Tongue (tissue), 2 donors: Measurements from ENCODE around the gene RERE. TPM values are rescaled to one million over a fixed set of nuclear protein-coding genes. Genes with fewer than 3 reads are reported as not detected.
"Not testable (repeated sequence)": the region's sequence is repeated elsewhere in the genome, so short reads cannot be mapped to it uniquely, and the experiment has no call there.

Experiments
- DNase-seq: peaks from one replicate; pipeline ENCODE4 v3.0.0-alpha.2; 2015
- total RNA-seq: library from RNA; depleted of rRNA; stranded (reverse); fragments of >200 nt; gene quantifications from one replicate; pipeline ENCODE4 v1.2.3, GENCODE V29; 2014

RERE gene
- total RNA-seq, 1 donor from 2014 or later: 76.5 TPM

DNA sequence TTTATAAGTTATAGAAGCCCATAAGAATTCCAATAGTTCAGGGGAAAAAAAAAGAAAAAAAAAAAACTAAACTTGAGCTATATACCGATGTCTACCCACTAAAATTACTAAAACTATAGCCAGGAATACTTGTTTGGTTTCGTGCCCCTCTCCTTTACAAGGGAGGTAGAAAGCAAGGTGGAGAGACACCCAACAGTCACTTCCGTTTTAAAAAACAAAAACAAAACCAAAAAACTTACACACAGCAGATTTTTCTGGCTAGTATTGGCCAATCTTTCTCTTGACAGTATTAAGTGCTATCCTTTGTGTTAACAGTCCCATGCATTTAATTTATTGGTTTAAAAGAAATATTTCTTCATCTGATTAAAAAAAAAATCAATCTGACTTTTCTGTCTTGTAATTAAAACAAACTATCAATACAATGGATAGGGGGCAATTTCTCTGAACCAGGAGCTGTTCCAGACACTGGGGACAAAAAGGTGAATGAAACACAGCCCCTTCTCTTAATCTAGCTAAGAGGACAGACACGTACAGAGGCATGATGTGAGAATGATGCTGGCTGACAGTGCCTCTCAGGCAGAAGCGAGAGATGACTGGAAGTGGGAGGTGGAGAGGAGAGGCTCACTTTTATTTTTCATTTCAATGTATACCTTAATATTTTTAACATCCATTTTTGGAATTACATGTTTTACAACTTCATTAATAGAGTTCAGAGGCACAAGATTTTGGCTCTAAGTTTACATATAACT lies 214.8 kb downstream of the RERE start:
- DNase-seq: no peak

DNA sequence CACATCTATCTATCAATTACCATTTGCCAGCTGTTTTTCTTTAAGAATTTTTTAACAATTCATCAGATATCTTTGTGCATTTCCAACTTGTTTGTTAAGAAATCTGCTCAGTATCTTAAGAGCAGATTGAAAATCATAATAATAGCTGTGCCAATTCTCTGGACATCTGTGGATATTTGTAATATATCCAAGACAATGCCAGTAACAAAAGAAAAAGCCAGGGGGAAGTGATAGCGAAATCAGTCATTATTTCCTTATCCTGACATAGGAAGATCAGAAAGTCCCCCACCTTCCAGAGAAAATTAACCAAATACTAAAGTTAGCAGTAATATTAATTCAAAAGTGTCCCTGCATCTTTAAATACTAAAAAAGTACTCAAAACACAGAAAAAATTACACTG lies 217.1 kb downstream of the RERE start:
- no peak for DNase-seq

DNA sequence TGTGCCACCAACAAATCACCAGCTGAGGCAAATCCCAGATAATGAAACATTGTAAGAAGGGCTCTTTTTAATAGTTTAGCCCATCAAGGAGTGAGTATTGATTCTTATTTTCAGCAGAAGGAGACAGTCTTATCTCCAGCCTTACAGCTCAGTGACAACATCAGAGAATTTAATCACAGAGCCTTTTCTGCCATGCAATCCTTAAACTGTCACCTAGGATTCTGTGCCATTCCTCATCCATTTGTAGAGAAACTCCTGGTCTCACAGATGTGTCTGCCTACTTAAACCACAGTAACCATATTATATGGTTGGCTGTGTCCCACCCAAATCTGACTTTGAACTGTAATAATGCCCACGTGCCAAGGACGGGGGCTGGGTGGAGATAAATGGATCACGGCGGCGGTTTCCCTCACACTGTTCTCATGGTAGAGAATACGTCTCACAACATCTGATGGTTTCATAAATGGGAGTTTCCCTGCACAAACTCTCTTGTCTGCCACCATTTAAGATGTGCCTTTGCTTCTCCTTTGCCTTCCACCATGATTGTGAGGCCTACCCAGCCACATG lies 217.7 kb downstream of the RERE start:
- DNase-seq: no peak

DNA sequence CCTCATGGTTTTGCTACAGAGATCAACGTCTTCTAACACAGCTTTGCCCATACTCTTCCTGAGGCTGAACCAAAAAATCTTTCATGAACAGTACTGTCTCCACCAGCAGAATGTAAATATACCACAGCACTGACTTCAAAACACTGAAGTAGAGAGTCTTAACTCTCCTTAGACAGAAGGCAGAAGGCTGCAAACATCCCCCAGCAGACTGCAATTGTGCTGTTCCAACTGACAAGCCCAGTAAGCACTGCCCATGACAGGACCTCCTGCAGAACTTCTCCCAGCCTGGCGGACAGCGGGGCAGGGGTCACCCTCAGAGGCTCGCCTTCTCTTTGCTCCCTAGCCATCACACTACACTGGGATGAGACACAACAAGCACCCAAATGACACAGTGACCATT lies 218.7 kb downstream of the RERE start:
- no peak for DNase-seq

DNA sequence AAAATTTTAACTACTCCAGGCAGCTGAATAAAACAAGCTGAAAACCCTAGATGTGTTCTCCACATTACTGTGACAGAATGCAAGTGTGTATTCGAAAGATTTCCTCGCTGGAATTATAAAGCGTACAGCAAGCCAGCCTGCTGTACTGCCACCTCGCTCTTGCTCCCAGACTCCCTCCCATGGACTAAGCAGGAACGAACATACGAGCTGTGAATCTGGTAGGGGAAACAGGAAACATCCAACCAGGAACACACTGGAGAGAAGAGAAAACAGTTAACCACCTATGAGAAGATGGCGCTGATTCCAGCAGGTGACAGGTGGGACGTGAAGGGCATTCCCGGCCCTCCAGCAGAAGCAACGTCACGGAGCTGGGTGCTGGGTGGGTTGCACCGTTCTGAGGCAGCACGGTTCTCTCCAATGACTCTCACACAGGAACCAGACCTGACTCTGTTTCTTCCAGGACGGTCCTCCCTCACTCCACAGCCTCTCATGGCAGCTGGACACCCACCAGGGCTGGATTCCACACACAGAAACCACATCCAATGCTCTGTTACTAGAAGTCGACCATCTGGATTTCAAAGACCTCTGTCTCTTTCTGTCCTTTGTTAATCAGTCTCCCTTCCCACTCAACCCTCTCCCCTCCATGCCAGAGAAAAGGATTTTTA lies 219.2 kb downstream of the RERE start:
- DNase-seq: peak; percentile 71

DNA sequence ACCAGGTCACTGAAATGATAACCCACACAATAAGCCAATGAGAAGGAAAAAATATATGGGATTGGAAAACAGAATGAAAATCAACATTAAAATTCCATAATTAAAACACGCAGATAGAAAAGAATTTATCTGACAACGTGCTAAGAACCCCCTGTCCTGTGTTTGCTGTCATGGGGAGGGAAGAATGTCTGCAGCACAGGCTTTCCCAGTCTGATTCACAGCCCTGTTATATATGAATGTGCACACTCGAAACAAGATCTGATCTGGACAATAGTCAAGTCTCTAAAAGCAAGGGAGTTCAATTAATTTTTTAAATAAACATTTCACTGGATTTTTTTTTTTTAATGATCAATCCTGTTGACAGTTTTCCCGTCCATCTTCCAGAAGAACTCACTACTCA lies 220.0 kb downstream of the RERE start:
- DNase-seq: no peak

DNA sequence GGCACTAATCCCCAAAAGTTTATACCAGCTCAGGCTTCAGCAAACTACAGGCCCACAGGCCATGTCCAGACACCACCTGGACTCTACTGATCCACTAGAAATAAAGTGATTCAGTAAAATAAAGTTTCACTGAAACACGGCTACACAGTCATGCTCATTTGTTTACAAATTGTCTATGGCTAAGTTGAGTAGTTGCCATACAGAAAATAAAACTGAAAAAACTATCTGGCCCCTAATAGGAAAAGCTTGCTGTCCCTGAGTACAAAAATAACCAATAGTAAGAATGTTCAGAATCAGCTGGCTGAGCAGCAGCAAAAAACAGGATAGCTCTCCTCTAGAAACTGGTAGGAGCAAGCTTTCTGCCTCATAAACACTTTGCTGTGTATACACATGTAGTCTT lies 221.5 kb downstream of the RERE start:
- no peak for DNase-seq

DNA sequence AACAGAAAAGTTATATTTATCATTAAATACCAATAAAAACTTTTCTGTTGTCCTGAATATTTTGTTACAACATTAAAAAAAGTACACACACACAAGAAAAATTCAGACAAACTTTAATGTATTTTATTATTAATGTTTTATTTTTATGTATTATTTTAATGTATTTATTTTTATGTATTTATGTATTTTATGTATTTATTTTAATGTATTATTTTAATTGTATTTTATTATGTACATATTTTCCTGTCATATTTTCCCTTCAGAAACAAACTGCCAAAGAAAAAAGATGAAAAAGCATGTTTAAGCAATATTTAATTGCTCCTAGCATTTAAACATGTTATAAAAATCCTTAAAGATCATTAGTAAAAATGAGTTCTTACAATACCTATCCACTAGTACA lies 222.1 kb downstream of the RERE start:
- DNase-seq: no peak

DNA sequence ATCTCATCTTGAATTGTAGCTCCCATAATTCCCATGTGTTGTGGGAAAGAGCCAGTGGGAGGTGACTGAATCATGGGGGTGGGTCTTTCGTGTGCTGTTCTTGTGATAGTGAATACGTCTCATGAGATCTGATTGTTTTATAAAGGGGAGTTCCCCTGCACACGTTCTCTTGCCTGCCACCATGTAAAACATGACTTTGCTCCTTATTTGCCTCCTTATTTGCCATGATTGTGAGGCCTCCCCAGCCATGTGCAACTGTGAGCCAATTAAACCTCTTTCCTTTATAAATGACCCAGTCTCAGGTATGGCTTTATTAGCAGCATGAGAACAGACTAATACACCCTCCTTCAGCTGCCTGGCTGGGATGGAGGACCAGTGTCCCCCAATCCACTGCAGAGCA lies 224.1 kb downstream of the RERE start:
- DNase-seq: not testable (repeated sequence)

DNA sequence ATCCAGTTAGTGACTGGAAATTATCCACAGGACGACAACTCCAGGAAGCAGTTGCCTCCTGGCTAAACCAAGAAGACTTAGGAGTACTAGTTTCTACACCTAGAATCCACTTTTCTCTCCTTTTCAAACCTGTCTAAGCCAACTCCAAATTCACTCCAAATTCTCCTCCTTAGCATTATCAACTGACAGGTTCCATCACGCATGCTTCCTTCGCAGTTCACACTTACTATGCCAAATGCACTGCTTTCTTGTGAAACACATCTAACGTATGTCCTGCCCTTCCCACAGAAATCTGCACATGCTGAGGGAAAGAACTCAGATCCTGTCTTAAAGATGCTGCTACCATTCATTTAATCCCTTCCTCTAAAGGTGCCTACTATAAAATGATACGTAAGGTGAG lies 225.9 kb downstream of the RERE start:
- DNase-seq: no peak

DNA sequence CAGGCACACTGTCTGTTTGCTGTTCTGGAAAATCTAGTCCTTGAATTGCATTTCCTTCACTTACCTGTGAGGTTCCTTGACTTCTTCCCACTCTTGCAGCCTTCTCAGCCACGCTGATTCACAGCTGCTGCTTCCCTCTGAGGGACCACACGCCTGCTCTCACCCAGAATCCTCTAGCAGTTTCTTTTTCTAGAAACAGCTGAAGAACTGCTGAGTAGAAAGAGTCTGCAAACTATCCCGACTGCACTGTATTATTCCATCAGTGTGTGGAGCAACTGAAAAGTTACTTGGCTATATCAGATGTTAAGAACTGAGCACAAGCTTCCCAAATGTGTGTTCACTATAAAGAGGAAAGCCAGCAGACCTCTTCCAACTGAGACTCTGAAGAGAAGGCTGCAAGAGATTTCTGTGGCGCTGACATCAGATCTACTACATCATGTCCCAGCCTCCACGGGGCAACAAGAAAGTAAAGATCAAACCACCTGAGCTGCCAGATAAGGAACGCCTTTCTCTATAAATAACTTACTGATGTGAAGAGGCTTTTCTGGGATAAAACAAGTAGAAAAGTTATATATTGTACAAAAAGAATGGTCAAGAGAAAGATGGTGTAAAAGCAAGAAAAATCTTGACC lies 226.6 kb downstream of the RERE start:
- peak; percentile 50 for DNase-seq

DNA sequence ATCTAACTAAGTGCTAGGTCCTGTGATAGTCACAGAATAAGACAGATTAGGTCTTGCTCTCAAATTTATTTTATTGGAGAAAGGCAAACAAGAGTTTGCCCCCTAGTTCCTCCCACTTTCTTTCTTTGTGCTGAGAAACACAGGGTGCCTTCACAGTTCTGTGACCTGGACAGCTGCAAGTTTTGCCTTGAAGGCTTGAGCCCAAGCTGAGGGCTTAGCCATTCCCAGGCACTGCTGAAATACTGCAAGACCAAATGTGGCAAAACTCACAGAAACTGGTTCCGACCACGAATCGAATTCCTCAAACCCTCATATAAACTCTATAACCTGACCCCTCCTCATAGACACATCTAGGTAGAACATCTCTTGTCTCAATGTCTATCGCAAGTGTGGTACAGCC lies 227.9 kb downstream of the RERE start:
- no peak for DNase-seq

DNA sequence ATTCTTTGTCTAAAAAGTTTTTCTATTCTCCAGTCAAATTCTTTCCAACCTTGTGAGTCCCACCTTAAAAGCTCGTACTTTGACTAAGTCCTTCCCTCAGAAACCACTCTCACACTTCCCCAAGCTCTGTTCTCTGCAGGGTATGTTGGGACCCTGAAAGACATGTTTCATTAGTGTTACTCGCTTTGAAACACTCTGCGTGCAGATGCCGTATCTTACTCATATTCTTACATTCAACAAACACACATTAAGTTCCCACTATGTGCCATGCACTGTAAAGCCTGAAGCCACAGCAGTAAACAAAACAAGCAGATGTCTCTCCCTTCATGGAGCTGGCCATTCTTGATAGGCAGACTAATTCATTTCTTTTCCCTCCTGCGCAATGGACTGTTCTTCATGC lies 229.7 kb downstream of the RERE start:
- DNase-seq: no peak

DNA sequence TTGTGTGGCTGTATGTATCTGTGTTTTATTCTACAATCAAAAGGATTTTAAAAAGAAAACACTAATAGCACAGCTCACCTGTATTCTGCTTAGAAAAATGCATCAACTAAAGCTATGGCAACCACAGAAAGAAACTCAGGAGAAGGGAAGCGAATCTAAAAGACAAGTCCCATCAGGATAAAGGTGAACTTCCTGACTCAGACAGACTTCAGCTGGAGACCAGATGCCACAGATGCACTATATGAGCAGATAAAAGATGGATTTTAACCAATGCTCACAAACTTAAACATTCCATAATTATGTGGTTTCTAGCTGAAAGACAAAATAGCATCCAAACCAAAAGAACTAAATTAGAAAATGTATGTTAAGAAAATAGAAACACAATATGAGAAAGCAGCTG lies 231.0 kb downstream of the RERE start:
- DNase-seq: no peak

DNA sequence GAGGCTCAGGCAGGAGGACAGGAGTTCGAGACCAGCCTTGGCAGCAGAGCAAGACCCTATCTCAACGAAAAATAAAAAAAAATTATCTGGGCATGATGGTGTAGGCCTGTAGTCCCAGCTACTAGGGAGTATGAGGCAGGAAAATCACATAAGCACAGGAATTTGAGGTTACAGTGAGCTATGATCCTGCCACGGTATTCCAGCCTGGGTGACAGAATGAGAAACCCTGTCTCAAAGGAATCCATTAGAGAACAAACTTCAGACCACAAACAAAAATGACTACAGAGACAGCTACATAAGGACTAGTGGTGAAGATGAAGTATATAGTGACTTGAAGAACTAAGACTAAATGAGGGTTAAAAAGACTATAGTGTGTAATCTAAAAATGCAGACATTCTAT lies 233.1 kb downstream of the RERE start:
- DNase-seq: no peak

DNA sequence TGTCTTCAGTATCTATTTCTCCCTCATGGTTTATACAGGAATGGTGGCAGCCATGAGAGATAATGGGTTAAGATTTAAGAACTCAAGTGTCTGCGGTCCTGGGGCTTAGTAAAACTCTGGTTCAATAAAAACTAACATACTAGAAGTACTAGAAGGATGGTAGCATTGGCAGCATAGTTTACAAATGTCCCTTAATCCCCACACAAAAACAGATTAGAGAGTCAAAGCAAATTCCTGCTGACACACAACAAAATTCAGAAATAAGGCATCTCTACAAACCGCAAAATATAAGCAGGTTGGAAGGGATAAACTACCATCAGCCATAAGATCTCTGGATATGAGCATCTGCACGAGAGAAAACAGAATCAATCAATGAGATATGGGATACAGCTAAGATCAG lies 234.4 kb downstream of the RERE start:
- DNase-seq: no peak

DNA sequence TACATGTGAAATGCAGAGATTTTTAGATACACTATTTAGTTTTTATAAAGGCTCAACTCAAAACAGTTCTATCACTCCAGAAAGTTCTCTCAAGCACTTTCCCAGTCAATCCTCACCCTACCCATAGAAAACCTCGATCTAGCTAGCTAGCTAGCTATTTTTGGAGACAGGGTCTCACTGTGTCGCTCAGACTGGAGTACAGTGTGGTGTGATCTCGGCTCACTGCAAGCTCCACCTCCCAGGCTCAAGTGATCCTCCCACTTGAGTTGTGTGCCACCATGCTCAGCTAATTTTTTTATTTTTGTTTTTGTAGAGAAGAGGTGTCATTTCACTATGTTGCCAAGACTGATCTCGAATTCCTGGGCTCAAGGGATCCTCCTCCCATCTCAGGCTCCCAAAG lies 236.9 kb downstream of the RERE start:
- DNase-seq: peak; percentile 29

DNA sequence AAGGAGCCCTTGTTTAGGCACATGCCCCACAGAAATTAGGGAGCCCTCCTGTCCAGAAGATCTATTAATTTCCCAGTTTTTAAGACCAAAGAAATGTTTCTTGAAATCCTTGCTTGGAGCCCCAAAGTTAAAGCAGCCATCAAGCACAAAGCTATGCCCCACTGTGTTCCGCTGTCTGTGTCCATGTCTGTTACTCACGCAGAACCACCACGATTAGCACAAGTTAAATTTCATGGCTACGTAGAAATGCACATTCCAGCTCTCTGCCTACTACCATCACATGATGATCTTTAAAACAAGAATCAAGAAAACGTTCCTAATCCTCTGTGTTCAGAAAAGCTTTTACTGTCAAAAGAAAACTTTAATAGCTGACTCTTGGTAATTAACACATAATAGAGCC lies 238.5 kb downstream of the RERE start:
- no peak for DNase-seq

DNA sequence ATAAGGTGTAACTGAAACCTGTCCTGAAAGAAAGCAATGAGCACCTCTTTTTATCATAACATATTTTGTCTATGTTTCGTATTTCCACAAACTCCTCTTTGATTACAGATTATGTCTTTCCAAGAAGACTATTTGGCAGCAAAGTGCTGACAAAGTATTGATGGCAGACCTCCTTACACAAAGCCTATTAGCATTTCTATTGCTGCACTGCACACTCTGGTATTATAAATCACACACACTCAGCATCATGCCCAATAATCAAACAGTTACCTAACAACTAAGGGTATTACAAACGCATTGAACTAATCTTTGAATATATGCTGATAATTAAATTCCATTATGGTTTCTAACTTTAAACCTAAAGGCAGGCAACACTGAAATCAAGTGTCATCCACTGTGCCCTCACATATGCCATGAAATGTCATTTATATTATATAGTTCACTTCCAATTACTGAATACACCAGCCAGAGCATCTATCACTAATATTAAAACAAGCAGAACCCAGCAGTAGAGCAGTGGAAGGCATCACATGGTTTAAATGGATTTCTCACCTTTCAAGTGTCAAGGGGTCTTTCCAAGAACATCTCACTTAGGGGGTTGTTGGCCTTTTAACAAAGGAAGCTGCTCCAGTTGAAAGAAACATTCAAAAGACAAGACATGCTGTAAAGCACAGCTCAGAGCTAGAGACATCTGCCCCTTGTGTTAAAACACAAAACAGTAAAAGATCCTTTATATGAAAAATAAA lies 239.1 kb downstream of the RERE start:
- no peak for DNase-seq

DNA sequence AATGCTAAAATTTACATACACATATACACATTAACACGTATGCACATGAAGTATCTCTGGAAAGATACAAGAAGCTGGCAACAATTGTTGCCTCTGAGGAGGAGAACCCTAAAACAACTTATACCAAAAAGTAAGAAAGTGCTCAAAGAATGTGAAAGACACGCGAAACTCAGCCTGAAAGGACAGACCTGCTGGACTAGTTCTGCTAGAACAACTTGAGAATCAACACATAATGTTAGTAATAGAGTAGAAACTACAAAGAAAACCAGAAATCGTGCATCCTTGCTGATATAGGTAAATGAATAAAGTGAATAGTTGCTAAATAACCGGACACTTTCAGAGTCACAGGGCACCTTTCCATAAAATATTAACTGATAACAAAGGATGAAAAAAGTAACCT lies 242.5 kb downstream of the RERE start:
- DNase-seq: peak; percentile 41

DNA sequence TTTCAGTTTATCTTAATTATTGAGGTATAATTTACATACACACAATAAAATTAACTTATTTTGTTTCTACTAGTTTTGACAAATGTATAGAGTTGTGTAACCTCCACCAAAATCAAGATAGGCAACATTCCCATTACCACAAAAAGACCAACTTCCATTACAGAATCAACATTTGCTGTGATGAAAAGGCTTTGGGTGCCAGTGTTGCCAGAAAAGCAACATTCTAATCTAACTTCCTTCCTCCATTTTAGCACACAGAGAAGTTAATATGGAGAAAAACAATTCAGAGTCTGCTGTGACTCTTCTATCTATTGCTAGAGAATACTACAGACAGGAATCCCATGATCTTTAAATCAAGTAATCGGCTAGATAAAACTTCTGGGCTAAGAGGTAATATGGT lies 245.3 kb downstream of the RERE start:
- no peak for DNase-seq

DNA sequence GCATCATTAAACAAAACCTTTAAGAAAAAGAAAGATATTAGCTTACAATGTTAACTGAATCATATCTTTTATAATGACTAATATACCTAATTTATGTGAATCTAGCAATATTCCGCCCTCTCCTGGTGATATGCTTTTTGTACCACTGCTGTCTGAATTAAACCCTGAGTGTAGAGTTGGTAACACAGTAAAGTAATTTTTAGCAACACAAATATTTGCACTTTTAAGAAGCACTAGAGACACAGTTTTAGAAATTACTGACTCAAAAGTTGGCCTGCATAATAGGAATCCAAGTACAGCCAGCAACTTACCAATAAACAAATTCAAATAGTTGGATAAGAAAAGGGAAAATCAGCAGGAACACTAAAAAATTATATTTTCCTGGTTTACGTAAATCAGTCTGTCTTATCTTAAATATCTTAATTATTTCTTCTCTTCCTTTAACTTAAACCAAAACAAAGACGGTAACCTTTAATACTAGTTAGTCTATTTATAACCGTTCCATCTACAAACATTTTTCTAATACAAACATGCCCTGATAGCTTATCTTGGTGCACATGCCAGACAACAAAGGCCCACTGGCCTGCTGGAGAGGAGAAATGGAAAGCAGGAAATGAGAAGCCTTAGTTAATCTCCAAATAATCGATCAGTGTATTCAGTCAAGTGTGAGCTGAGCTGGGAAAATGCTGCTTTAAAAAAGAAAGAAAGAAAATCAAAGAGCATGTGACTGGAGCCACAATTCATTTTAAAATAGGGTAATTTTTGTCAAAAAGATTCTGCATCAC lies 246.0 kb downstream of the RERE start:
- peak; percentile 45 for DNase-seq
